Kidney epithelial cell (primary cell): Measurements from ENCODE around the gene TRAPPC2. TPM values are rescaled to one million over a fixed set of nuclear protein-coding genes. Genes with fewer than 3 reads are reported as not detected.

Experiments
- DNase-seq: peaks from one replicate; pipeline ENCODE4 v3.0.0-alpha.2; 2010; ENCODE audit warnings: low read depth
- H3K27me3 ChIP-seq: 2 replicates; pipeline ENCODE4 v1.6.0; 2011; ENCODE audit warnings: low read length; ENCODE audit not compliant: control insufficient read depth, insufficient read depth
- H3K36me3 ChIP-seq: 2 replicates; pipeline ENCODE4 v1.5.1; 2011; ENCODE audit warnings: low read length; ENCODE audit not compliant: control insufficient read depth, insufficient read depth
- H3K4me3 ChIP-seq: 2 replicates; pipeline ENCODE4 v1.5.1; 2011; ENCODE audit warnings: low read depth, mild to moderate bottlenecking, control low read depth, low read length
- total RNA-seq: library from RNA; depleted of rRNA; stranded (reverse); fragments of >200 nt; gene quantifications from 2 replicates; pipeline ENCODE4 v1.2.3, GENCODE V29; 2015
- TF ChIP-seq, protein P1 (sequence below): IDR thresholded peaks from 2 replicates; pipeline ENCODE4 v1.5.1; 2011; ENCODE audit warnings: mild to moderate bottlenecking, moderate library complexity, low read length, control low read depth, inconsistent platforms; ENCODE audit not compliant: insufficient read depth, poor library complexity, severe bottlenecking

TRAPPC2 gene
- total RNA-seq, 1 donor from 2014 or later, result 19.7 TPM

DNA sequence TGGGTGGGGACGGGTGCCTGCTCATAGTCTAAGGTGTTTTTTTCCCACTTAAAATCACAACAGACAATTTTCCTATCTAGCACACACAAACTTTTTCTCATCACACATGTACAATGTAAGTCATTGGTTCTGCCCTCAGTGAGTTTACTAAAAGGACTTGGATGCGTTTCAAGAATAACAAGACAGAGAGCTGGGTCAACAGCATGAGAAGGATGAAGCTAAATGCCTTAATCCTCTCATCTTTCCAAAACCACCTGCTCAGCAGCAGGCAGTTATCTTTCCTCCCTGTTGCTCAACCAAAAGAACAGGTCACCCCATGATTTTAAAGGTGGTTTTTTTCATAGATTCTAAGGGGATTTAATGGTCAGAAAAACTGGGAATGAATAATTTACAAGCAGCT, 40.3 kb upstream of the TRAPPC2 start:
- no peak for DNase-seq
- Histone ChIP-seq H3K27me3 (no peaks in the 10 kb centered on the region), H3K4me3 (no peak overlapping the region), H3K36me3 (no peaks in the 10 kb centered on the region)
- TF ChIP-seq, protein P1, sequence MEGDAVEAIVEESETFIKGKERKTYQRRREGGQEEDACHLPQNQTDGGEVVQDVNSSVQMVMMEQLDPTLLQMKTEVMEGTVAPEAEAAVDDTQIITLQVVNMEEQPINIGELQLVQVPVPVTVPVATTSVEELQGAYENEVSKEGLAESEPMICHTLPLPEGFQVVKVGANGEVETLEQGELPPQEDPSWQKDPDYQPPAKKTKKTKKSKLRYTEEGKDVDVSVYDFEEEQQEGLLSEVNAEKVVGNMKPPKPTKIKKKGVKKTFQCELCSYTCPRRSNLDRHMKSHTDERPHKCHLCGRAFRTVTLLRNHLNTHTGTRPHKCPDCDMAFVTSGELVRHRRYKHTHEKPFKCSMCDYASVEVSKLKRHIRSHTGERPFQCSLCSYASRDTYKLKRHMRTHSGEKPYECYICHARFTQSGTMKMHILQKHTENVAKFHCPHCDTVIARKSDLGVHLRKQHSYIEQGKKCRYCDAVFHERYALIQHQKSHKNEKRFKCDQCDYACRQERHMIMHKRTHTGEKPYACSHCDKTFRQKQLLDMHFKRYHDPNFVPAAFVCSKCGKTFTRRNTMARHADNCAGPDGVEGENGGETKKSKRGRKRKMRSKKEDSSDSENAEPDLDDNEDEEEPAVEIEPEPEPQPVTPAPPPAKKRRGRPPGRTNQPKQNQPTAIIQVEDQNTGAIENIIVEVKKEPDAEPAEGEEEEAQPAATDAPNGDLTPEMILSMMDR, result no peak

GRCh38 chrX:13770013-13770535, 35.7 kb upstream of the TRAPPC2 start:
- TF ChIP-seq, protein P1, result no peak
- H3K36me3 ChIP-seq, result peaks cover 1% of the 10 kb centered on the region

DNA sequence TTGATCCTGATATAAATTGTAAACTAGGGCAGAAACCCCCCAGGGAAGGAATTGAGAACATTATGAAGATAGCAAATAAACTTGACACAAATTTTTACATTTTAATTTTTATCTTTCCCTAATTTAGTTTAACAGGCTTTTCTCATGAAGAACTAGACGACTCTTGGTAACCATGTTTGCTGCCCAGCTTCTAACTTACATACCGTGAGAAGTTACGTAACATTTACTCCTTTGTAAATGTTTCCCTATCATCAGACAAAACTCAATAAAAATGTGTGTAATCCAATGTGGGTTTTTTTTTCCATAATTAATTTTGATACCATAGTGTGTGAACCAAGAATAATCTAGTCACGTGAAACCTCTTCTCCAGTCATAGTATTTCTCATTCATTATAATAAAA, 34.5 kb upstream of the TRAPPC2 start:
- Histone ChIP-seq H3K36me3 (peaks cover 1% of the 10 kb centered on the region), H3K27me3 (no peaks in the 10 kb centered on the region), H3K4me3 (no peak overlapping the region)
- no peak for DNase-seq
- TF ChIP-seq, protein P1, result no peak

More at GRCh38 chrX:13770013-13770535, 35.7 kb upstream of the TRAPPC2 start:
- Histone ChIP-seq H3K4me3 (no peak overlapping the region), H3K27me3 (no peaks in the 10 kb centered on the region)
- no peak for DNase-seq

DNA sequence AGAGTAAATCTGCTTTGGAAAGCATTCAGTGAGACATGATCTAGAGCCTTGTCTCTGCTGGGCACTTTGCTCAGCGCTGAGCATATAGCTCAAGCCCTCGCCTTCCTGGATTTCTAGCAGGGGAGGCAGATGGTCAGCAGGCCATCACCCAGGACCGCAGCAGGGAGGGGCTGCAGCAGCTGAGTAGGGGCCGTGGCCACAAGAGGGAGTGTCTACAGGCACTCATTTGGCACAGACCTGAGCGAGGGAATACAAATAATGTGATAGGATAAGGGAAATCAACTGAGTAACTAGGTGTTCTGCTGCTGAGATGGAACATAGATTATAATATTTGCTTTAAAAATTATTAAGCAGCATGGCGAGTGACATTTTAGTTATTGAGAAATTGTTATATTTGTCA, 30.3 kb upstream of the TRAPPC2 start:
- peaks cover 1% of the 10 kb centered on the region for H3K36me3 ChIP-seq
- TF ChIP-seq, protein P1, result peak; percentile 37

GRCh38 chrX:13764281-13764680, 29.9 kb upstream of the TRAPPC2 start:
- Histone ChIP-seq H3K27me3 (no peaks in the 10 kb centered on the region), H3K36me3 (peaks cover 1% of the 10 kb centered on the region), H3K4me3 (no peak overlapping the region)
- no peak for DNase-seq
- TF ChIP-seq, protein P1, result no peak

More for the DNA sequence above, 30.3 kb upstream of the TRAPPC2 start:
- no peak for DNase-seq
- Histone ChIP-seq H3K4me3 (no peak overlapping the region), H3K27me3 (no peaks in the 10 kb centered on the region)

GRCh38 chrX:13763489-13763888, 29.1 kb upstream of the TRAPPC2 start:
- peaks cover 1% of the 10 kb centered on the region for H3K36me3 ChIP-seq
- no peak for DNase-seq
- no peak overlapping the region for H3K4me3 ChIP-seq
- no peaks in the 10 kb centered on the region for H3K27me3 ChIP-seq
- TF ChIP-seq, protein P1, result no peak
